GM12878 (cell line): Measurements from ENCODE around the gene SPATA31C1. TPM values are rescaled to one million over a fixed set of nuclear protein-coding genes. Genes with fewer than 3 reads are reported as not detected.
"Not testable (repeated sequence)": the region's sequence is repeated elsewhere in the genome, so short reads cannot be mapped to it uniquely, and the experiment has no call there.

ENCODE experiments used
- ATAC-seq: fragments of 200-7000 bp; cut with Tn5 transposase; 3 replicates; pipeline ENCODE4 v1.9.1; 2020; ENCODE audit warnings: mild to moderate bottlenecking, moderate library complexity
- BruUV-seq: library from RNA; stranded (reverse); fragments of 400-500 nt; replicated peaks from 2 replicates; lab custom pipeline; 2021; lab: Mats Ljungman, UMichigan
- CTCF ChIA-PET: fragments of 300-600 bp; sonication (Branson Sonifier 250); formaldehyde crosslinking; extraction: SDS; loops from one replicate; lab custom pipeline; 2021; ENCODE audit warnings: inconsistent platforms; lab: Yijun Ruan, JAX
- POLR2A ChIA-PET: fragments of 350-600 bp; formaldehyde crosslinking; extraction: SDS; loops from one replicate; lab custom pipeline; 2021; ENCODE audit warnings: inconsistent platforms; lab: Charles Lee
- RAD21 ChIA-PET: fragments of 300-600 bp; sonication (Branson Sonifier 250); formaldehyde crosslinking; loops from one replicate; lab custom pipeline; 2023; ENCODE audit warnings: antibody characterized with exemption; ENCODE audit not compliant: unreplicated experiment; lab: Charles Lee
- SMC1A ChIA-PET: fragments of 300-600 bp; sonication (Branson Sonifier 250); formaldehyde crosslinking; loops from one replicate; lab custom pipeline; 2023; ENCODE audit not compliant: unreplicated experiment, uncharacterized antibody; lab: Charles Lee
- DNase-seq: peaks from one replicate; pipeline ENCODE4 v3.0.0-alpha.2; 2011; ENCODE audit warnings: low read depth, low spot score
- FAIRE-seq: peaks from 3 replicates; lab custom pipeline; 2011; peaks lifted over from hg19 to GRCh38; lab: Jason Lieb, UNC
- H2AFZ ChIP-seq: 2 replicates; pipeline ENCODE4 v1.6.0; 2011; ENCODE audit warnings: low read depth, low read length, control low read depth; ENCODE audit not compliant: control insufficient read depth
- H3K27ac ChIP-seq: 2 replicates; pipeline ENCODE4 v1.5.1; 2011; ENCODE audit warnings: control low read depth; ENCODE audit not compliant: control insufficient read depth, insufficient read depth
- H3K27me3 ChIP-seq, 2 experiments: replicated peaks in 1 of 2; 2 replicates each; pipeline versions ENCODE4 v1.6.0 to v1.6.1; 2011; ENCODE audit warnings: low read length in 1 of 2; ENCODE audit not compliant: control insufficient read depth in 2 of 2, insufficient read depth in 2 of 2
- H3K36me3 ChIP-seq, 2 experiments: 2 replicates each; pipeline ENCODE4 v1.5.1; 2011; ENCODE audit warnings: low read length in 1 of 2; ENCODE audit not compliant: control insufficient read depth in 2 of 2, insufficient read depth in 2 of 2
- H3K4me1 ChIP-seq: 2 replicates; pipeline ENCODE4 v1.6.1; 2011; ENCODE audit warnings: mild to moderate bottlenecking, low read length, moderate library complexity, mixed read lengths; ENCODE audit not compliant: control insufficient read depth, insufficient read depth
- H3K4me2 ChIP-seq: 2 replicates; pipeline ENCODE4 v1.6.0; 2011; ENCODE audit warnings: control low read depth; ENCODE audit not compliant: control insufficient read depth, insufficient read depth
- H3K4me3 ChIP-seq: fragments of 200-600 bp; sonication (generic); 2 replicates; pipeline ENCODE4 v1.5.1; 2016
- H3K79me2 ChIP-seq: 2 replicates; pipeline ENCODE4 v1.6.0; 2011; ENCODE audit warnings: low read length; ENCODE audit not compliant: control insufficient read depth, insufficient read depth
- H3K9ac ChIP-seq: 2 replicates; pipeline ENCODE4 v1.8.0; 2011; ENCODE audit warnings: low read length, control low read depth, mixed read lengths; ENCODE audit not compliant: control insufficient read depth, insufficient read depth
- H3K9me3 ChIP-seq: replicated peaks from 3 replicates; pipeline ENCODE4 v1.5.1; 2011; ENCODE audit warnings: mild to moderate bottlenecking, low read length; ENCODE audit not compliant: control insufficient read depth, insufficient read depth
- H4K20me1 ChIP-seq: 2 replicates; pipeline ENCODE4 v1.6.0; 2011; ENCODE audit not compliant: control insufficient read depth, insufficient read depth
- WGBS: methylation state at CpG from one replicate; pipeline ENCODE4 v1.1.6; 2016; ENCODE audit warnings: low lambda C conversion rate; ENCODE audit not compliant: insufficient replicate concordance, insufficient coverage; ENCODE audit errors: missing lambda C conversion rate; 5-methylcytosine and 5-hydroxymethylcytosine counted together
- in situ Hi-C: fragments of 300-500 bp; cut with MboI; formaldehyde crosslinking; loops from 9 replicates; pipeline ENCODE4 v1.14.3; 2018; ENCODE audit warnings: mixed read lengths
- intact Hi-C: fragments of 100-400 bp; cut with micrococcal nuclease; formaldehyde crosslinking; loops from one replicate; pipeline ENCODE4 v1.14.2; 2022; ENCODE audit not compliant: unreplicated experiment
- polyA plus RNA-seq, 11 experiments: library from polyadenylated mRNA; depleted of rRNA in 4 of 11; unstranded in 6 of 11; stranded (reverse) in 5 of 11; fragments of >200 nt; fragmentation: Nextera tagmentation in 4 of 11; fragmentation: Illumina TruSeq in 1 of 11; extraction: Ambion mirVana in 4 of 11; extraction: Trizol in 1 of 11; gene quantifications; 1 replicate in 1 of 11; 2 replicates in 10 of 11; pipeline versions ENCODE4 v1.2.1 to v1.2.3, GENCODE V29; 2011 to 2016; ENCODE audit warnings: inconsistent platforms in 2 of 11, missing spikeins in 2 of 11, low read depth in 1 of 11
- total RNA-seq, 4 experiments: library from RNA; depleted of rRNA in 3 of 4; stranded (reverse); fragments of >200 nt in 3 of 4; fragmentation: Illumina TruSeq in 1 of 4; extraction: Trizol in 1 of 4; gene quantifications; 2 replicates each; pipeline versions ENCODE4 v1.2.1 to v1.2.3, GENCODE V29; 2013 to 2021

SPATA31C1 gene
- total and polyA plus RNA-seq, 10 of the 15 experiments (the other 5 are each of a cell fraction or from before 2014, with no cell fraction given): not detected

- ATAC-seq, H3K4me1 ChIP-seq, DNase-seq, H3K27ac ChIP-seq, CTCF ChIA-PET, SMC1A ChIA-PET, FAIRE-seq, H3K27me3 ChIP-seq, intact Hi-C loops, BruUV-seq, H3K4me3 ChIP-seq, H3K9ac ChIP-seq, RAD21 ChIA-PET, H4K20me1 ChIP-seq, POLR2A ChIA-PET, H3K4me2 ChIP-seq, H3K9me3 ChIP-seq, H3K36me3 ChIP-seq, in situ Hi-C loops, H2AFZ ChIP-seq, H3K79me2 ChIP-seq: not testable (repeated sequence)
- WGBS: 29% methylated on average over 7 of the region's 8 CpGs
Measured at GRCh38 chr9:87921561-87921960, 3.8 kb downstream of the SPATA31C1 start.

GRCh38 chr9:87923012-87923411, 5.2 kb downstream of the SPATA31C1 start:
- intact Hi-C loops, POLR2A ChIA-PET, SMC1A ChIA-PET, H3K9ac ChIP-seq, H3K4me1 ChIP-seq, in situ Hi-C loops, H3K9me3 ChIP-seq, H3K27me3 ChIP-seq, H4K20me1 ChIP-seq, H3K36me3 ChIP-seq, FAIRE-seq, H3K4me3 ChIP-seq, H3K79me2 ChIP-seq, RAD21 ChIA-PET, DNase-seq, BruUV-seq, CTCF ChIA-PET, H2AFZ ChIP-seq, H3K4me2 ChIP-seq, H3K27ac ChIP-seq, ATAC-seq: not testable (repeated sequence)
- 20% methylated on average over 10 of the region's 10 CpGs for WGBS

GRCh38 chr9:87924851-87925250, 7.1 kb downstream of the SPATA31C1 start:
- ATAC-seq, SMC1A ChIA-PET, BruUV-seq, H3K4me2 ChIP-seq, H4K20me1 ChIP-seq, FAIRE-seq, H3K27me3 ChIP-seq, H3K4me3 ChIP-seq, H3K27ac ChIP-seq, CTCF ChIA-PET, RAD21 ChIA-PET, DNase-seq, H3K9ac ChIP-seq, intact Hi-C loops, H3K4me1 ChIP-seq, H3K79me2 ChIP-seq, H3K9me3 ChIP-seq, POLR2A ChIA-PET, H3K36me3 ChIP-seq, in situ Hi-C loops, H2AFZ ChIP-seq: not testable (repeated sequence)
- no CpG with 5 or more reads among the region's 10 CpGs for WGBS

- RAD21 ChIA-PET, intact Hi-C loops, H3K27me3 ChIP-seq, ATAC-seq, POLR2A ChIA-PET, H3K36me3 ChIP-seq, H3K4me1 ChIP-seq, H2AFZ ChIP-seq, CTCF ChIA-PET, H3K27ac ChIP-seq, H3K9me3 ChIP-seq, H4K20me1 ChIP-seq, H3K79me2 ChIP-seq, SMC1A ChIA-PET, H3K4me2 ChIP-seq, in situ Hi-C loops, FAIRE-seq, H3K9ac ChIP-seq, DNase-seq, H3K4me3 ChIP-seq, BruUV-seq: not testable (repeated sequence)
Measured at GRCh38 chr9:87929152-87929551, 11.4 kb downstream of the SPATA31C1 start.
